HG02588 (cell line): ENCODE results near the gene MTCL1.

Source experiments
- ATAC-seq: cut with Tn5 transposase; IDR thresholded peaks from one replicate; pipeline ENCODE4 v1.9.1; 2021; ENCODE audit warnings: mild to moderate bottlenecking, moderate library complexity; ENCODE audit not compliant: unreplicated experiment

Gene MTCL1

GRCh38 chr18:8686611-8687010 lies 18.7 kb upstream of the MTCL1 start:
- ATAC-seq = no peak

- ATAC-seq = no peak
These were observed 17.0 kb upstream of the MTCL1 start for GRCh38 chr18:8688216-8688800.

- no peak for ATAC-seq
These were observed 16.5 kb upstream of the MTCL1 start for GRCh38 chr18:8688816-8689215.

DNA sequence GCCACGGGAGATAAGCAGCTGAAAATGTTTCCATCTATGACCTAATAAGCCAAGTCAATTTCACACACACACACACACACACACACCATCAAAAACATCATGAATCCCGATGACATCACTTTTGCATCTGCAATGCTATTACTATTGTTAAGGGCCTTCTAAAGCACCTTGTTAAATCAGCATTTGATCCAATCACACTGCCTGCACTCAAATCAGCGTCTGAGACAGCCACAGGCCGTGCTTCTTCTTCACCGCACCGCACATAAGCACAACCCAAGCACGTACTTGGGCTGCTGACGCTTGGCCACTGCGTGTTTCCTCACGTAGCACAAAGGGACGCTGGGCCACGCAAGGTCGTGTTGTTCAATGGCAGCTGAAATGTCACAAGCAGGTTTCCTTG lies 15.8 kb upstream of the MTCL1 start:
- no peak for ATAC-seq

DNA sequence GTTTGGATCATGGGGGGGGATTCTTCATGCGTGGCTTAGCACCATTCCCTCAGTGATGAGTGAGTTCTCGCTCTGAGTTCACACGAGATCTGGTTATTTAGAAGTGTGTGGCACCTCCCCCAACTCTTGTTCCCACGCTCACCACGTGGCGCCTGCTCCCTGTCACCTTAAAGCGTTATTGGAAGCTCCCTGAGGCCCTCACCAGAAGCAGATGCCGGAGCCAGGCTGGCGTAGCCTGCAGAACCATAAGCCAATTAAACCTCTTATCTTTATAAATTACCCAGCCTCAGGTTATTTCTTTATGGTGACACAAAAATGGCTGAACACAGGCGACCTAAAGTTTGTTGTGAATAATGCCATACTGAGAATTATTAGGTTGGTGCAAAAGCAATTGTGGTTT lies 10.5 kb upstream of the MTCL1 start:
- no peak for ATAC-seq

DNA sequence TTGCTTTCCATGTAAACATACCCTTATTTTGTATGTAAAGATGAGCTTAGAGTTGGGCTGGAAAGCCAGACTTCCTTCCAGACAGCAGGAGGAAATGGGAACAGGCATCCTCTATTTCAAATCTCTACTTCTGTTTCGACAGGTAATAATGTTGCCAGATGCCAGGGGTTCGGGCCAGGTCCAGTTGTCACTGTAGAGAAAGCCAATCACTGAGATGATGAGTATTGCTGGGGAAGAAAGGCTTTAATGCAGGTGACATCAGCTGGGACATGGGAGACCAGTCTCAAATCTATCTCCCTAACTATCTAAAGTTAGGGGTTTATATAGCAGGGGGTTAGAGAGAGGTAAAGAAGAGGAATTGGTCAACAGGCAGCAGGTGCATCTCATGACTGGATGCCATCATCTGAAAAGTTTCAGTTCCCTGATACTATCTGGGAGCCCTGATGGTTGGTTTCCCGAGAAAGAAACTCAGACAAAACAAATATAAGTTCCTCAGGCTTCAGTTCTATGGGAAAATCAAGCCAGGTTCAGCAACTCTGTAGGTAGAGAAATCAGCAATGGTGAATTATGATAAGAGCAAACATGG lies 9.3 kb upstream of the MTCL1 start:
- ATAC-seq = peak; percentile 55

GRCh38 chr18:8696749-8697211 lies 8.6 kb upstream of the MTCL1 start:
- ATAC-seq = no peak

- ATAC-seq = no peak
These were observed 6.2 kb upstream of the MTCL1 start for GRCh38 chr18:8699126-8699525.

DNA sequence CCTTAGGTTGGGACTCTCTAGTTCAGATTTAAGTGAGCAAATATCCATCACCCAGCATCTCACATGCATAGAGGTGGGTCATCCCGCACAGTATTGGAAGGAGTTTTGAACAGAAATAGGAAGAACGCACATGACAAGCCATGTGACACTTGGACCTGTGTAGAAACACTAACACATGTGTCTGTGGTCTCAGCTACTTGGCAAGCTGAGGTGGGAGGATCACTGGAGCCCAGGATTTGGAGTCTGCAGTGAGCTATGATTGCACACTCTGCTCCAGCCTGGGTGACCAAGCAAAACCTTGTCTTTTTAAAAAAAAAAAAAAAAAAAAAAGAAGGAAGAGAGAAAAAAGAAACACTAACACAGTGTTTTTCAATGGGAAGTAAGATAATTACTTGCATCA lies 5.4 kb upstream of the MTCL1 start:
- no peak for ATAC-seq

DNA sequence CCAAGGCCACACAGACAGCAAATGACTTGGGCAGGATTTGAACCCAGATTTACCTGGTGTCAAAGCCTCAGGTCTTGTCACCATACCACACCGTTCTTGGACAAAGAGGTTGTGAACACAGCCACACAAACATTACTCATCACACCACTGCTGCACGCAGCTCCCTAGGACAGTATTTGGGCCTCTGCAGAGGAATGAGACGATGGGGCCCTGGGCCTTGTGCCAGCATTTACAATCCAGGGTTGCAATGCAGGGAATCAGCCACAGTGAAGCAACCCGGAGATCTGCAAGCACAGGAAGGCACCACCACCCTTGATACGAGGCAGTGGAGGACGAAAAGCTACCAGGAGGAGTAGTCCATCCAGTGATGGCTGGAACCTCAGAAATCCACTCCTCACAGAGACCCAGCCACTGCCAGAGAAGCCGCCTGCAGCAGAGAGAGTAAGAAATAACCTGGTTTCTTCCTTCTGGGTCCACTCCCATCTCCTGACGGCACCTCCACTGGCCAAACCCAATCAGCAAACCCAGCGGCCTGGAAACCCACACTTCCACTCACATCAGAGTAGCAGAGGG lies 3.7 kb upstream of the MTCL1 start:
- no peak for ATAC-seq

DNA sequence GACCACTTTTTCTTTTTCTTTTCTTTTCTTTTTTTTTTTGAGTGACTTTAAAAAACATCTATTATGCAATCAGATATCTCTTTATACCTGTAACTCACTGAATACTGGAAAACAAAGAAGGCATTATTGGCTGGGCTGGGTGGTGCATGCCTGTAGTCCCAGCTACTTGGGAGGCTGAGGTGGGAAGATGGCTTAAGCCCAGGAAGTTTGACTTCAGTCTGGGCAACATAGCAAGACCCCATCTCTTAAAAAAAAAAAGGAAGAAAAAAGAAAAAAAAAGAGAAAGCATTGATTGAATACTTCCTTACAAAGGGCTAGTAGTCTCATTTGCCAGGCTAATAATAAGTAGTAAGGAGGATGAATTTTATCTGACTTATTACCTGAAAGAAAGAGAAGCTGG lies 2.7 kb upstream of the MTCL1 start:
- no peak for ATAC-seq

- no peak for ATAC-seq
These were observed 2.2 kb upstream of the MTCL1 start for GRCh38 chr18:8703092-8703709.

- ATAC-seq = no peak
These were observed 1.5 kb upstream of the MTCL1 start for GRCh38 chr18:8703781-8704301.

DNA sequence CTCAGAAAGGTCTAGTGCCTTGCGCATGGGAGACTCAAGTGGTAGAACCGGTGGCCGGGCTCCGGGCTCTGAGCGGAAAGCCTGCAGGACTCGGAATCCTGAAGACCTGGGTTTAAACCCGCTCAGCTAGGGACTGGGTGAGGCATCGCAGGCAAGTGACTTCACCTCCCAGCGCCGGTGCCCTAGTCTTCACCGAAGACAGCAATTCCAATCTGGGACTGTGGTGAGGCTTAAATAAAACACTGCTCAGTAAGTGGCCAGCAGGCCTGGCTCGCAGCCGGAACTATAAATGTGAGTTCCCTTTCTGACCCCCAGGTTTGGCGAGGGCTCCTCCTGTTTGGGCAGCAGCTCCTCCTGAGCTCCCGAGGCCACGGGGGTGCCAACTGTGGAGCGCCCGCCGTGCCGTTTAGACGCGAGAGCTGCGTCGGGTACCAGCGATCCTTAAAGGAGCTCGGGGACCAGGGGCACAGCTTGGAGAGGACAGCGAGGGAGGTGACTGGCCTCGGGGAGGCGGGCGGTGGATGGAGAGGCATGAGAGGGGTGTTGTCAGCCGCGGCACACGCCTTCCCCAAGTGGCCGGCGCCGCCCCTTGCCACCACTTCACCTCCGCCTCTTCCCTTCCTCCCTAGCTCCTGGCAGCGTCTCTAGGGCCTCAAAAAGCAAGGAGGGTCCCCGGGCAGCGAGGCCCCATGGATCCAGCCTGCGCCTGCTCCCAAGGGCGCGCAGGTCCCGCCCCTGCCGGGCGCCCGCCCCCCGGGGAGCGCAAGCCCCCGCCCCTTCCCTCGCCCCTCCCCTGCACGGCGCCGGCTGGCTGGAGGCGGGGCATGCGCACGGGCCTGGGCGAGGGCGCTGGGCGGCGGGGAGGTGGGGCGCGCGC lies 757 bp upstream of the MTCL1 start:
- ATAC-seq = peak; percentile 86

DNA sequence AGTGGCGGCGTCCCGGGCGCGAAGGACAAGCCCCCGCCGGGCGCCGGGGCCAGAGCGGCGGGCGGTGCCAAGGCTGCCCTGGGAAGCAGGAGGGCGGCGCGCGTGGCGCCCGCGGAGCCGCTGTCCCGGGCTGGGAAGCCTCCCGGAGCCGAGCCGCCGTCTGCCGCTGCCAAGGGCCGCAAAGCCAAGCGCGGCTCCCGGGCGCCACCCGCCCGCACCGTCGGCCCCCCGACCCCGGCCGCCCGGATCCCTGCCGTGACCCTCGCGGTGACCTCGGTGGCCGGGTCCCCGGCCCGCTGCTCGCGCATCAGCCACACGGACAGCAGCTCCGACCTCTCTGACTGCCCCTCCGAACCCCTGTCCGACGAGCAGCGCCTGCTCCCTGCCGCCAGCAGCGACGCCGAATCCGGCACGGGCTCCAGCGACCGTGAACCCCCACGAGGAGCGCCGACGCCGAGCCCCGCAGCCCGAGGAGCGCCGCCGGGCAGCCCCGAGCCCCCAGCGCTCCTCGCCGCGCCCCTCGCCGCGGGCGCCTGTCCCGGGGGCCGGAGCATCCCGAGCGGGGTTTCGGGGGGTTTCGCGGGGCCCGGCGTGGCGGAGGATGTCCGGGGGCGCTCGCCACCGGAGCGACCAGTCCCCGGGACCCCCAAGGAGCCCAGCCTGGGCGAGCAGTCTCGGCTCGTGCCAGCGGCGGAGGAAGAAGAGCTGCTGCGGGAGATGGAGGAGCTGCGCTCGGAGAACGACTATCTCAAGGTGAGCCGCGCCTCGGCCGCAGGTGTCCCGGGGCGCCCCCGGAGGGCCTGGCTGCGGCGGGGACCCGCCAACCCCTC lies 820 bp downstream of the MTCL1 start:
- ATAC-seq = peak; percentile 8

- ATAC-seq = no peak
These were observed 1.6 kb downstream of the MTCL1 start for GRCh38 chr18:8706791-8707555.

DNA sequence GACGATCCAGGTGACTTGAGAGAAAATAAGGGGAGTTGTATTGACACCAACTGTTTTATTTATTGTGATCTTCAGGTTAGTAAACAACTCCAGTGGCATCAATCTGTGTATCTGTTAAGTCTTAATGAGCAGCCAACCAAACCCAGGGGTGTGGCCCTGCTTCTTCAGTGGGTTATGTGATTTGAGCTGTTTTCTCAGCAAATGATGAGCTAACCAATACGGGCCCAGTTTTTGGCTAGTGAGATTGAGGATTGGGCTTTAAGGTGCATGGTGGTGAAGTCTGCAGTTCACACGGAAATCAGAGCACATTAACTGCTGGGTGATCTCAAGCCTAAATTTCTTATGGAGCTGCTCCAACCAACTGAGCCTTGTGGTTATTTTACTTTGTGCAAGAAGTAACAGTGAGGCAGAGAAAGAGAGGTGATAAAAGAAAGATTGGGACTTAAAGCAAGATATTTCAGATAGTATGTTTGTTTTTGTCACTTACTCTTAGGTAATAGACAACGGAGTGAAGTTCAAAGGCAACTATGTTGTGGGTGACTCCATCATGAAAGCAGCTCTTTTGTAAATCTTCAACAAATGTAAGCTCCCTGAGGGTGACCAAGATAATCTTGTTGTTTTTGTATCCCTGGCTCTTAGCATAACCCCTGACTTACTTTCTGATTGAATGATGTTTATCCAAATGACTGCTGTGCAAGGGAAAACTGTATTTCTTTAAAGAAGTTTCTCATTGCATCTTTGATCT lies 2.4 kb downstream of the MTCL1 start:
- no peak for ATAC-seq

DNA sequence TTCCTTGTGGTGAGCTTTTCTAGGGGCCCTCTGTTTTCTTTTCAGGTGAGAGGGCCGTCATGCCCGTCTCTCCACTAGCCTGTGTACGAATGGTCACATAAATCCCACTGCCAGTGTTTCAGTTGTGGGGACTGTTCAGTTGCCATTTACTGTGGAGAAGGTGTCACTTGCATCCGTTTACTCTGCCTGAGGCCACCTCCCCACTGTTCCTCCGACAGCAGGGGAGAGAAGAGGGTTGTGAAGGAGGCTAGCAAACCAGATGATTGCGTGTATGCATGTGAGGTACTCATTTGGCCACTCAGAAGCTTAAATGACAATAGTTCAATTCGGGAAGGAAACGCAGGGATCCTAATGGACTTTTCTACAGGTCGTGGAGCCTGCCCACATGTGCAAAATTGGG lies 3.3 kb downstream of the MTCL1 start:
- ATAC-seq = no peak
